Right renal pelvis (tissue), 4 donors: ENCODE measurements around the gene GTF2A1L. TPM values are rescaled to one million over a fixed set of nuclear protein-coding genes. Genes with fewer than 3 reads are reported as not detected.
"Not testable (repeated sequence)": the region's sequence is repeated elsewhere in the genome, so short reads cannot be mapped to it uniquely, and the experiment has no call there.

ENCODE experiments used
- DNase-seq, 4 donors: peaks; one replicate each; pipeline ENCODE4 v3.0.0-alpha.2; 2013; ENCODE audit warnings: low read depth in 4 of 4, low spot score in 3 of 4, missing footprints in 1 of 4
- polyA plus RNA-seq, 4 donors: library from polyadenylated mRNA; unstranded; fragments of 120-200 nt; gene quantifications; one replicate each; pipeline ENCODE4 v1.2.1, GENCODE V29; 2013; ENCODE audit not compliant: insufficient read length in 4 of 4

GTF2A1L gene
- polyA plus RNA-seq, 4 donors, result 0.23 to 3.2 (median 0.66) TPM

- DNase-seq, result no peak
Measured at GRCh38 chr2:48607307-48608014, 10.2 kb upstream of the GTF2A1L start.

GRCh38 chr2:48613211-48613610 lies 4.4 kb upstream of the GTF2A1L start:
- no peak for DNase-seq

- DNase-seq, result not testable (repeated sequence)
Measured at GRCh38 chr2:48614581-48614980, 3.1 kb upstream of the GTF2A1L start.

GRCh38 chr2:48619526-48619925 lies 1.9 kb downstream of the GTF2A1L start:
- DNase-seq, result no peak

GRCh38 chr2:48620604-48621003 lies 2.9 kb downstream of the GTF2A1L start:
- DNase-seq, result no peak

- DNase-seq, result not testable (repeated sequence)
Measured at GRCh38 chr2:48622691-48623090, 5.0 kb downstream of the GTF2A1L start.

- no peak for DNase-seq
Measured at GRCh38 chr2:48624696-48625095, 7.0 kb downstream of the GTF2A1L start.

GRCh38 chr2:48626047-48626446 lies 8.4 kb downstream of the GTF2A1L start:
- no peak for DNase-seq

GRCh38 chr2:48633143-48633542 lies 15.5 kb downstream of the GTF2A1L start:
- no peak for DNase-seq

- DNase-seq, result no peak
Measured at GRCh38 chr2:48635786-48636185, 18.1 kb downstream of the GTF2A1L start.

GRCh38 chr2:48638261-48638660 lies 20.6 kb downstream of the GTF2A1L start:
- DNase-seq, result no peak

GRCh38 chr2:48651158-48651790 lies 33.6 kb downstream of the GTF2A1L start:
- no peak for DNase-seq

GRCh38 chr2:48668992-48669391 lies 51.3 kb downstream of the GTF2A1L start:
- DNase-seq, result no peak

GRCh38 chr2:48673581-48673980 lies 55.9 kb downstream of the GTF2A1L start:
- DNase-seq, result no peak

GRCh38 chr2:48674933-48675332 lies 57.3 kb downstream of the GTF2A1L start:
- no peak for DNase-seq

GRCh38 chr2:48677450-48677849 lies 59.8 kb downstream of the GTF2A1L start:
- no peak for DNase-seq

- no peak for DNase-seq
Measured at GRCh38 chr2:48685126-48685525, 67.5 kb downstream of the GTF2A1L start.

GRCh38 chr2:48691935-48692691 lies 74.5 kb downstream of the GTF2A1L start:
- no peak for DNase-seq

- DNase-seq, result no peak
Measured at GRCh38 chr2:48693066-48693465, 75.4 kb downstream of the GTF2A1L start.

- no peak for DNase-seq
Measured at GRCh38 chr2:48693645-48694044, 76.0 kb downstream of the GTF2A1L start.

- DNase-seq, result no peak
Measured at GRCh38 chr2:48694149-48694548, 76.5 kb downstream of the GTF2A1L start.

- DNase-seq, result no peak
Measured at GRCh38 chr2:48695991-48696390, 78.3 kb downstream of the GTF2A1L start.
